CD4-positive, alpha-beta T cell (primary cell): ENCODE results near the gene COP1. TPM values are rescaled to one million over a fixed set of nuclear protein-coding genes. Genes with fewer than 3 reads are reported as not detected.

Experiments
- ATAC-seq: fragments of 200-7000 bp; cut with Tn5 transposase; one replicate; pipeline ENCODE4 v1.10.0; 2022; ENCODE audit warnings: mild to moderate bottlenecking; ENCODE audit not compliant: poor library complexity
- CTCF ChIA-PET: fragments of 350-600 bp; sonication (Branson Sonifier 250); formaldehyde crosslinking; loops from one replicate; lab custom pipeline; 2021; ENCODE audit warnings: antibody characterized with exemption, inconsistent platforms; lab: Charles Lee
- POLR2A ChIA-PET: fragments of 350-600 bp; sonication (Branson Sonifier 250); formaldehyde crosslinking; loops from one replicate; lab custom pipeline; 2021; ENCODE audit warnings: antibody characterized with exemption, inconsistent platforms; lab: Charles Lee
- DNase-seq, 14 experiments: peaks; one replicate each; pipeline ENCODE4 v3.0.0-alpha.2; 2013 to 2020; ENCODE audit warnings: mixed read lengths in 2 of 14
- H3K27ac ChIP-seq, 2 donors: one replicate each; pipeline versions ENCODE4 v1.5.1 to v1.7.0; 2013; ENCODE audit warnings: low read length in 2 of 2, low read depth in 1 of 2, mild to moderate bottlenecking in 1 of 2
- H3K27me3 ChIP-seq, 2 experiments: 1 replicate in 1 of 2; 2 replicates in 1 of 2; pipeline versions ENCODE4 v1.6.1 to v1.7.0; 2013; ENCODE audit warnings: low read length in 2 of 2, control low read depth in 1 of 2, mild to moderate bottlenecking in 1 of 2, moderate library complexity in 1 of 2; ENCODE audit not compliant: insufficient read depth in 2 of 2, control insufficient read depth in 1 of 2
- H3K36me3 ChIP-seq: one replicate; pipeline ENCODE4 v1.6.1; 2013; ENCODE audit warnings: low read length, control low read depth; ENCODE audit not compliant: insufficient read depth
- H3K4me1 ChIP-seq: one replicate; pipeline ENCODE4 v1.6.1; 2013; ENCODE audit warnings: low read length, control low read depth; ENCODE audit not compliant: insufficient read depth
- H3K4me3 ChIP-seq: one replicate; pipeline ENCODE4 v1.5.1; 2013; ENCODE audit warnings: mild to moderate bottlenecking, low read length, moderate library complexity
- H3K9me3 ChIP-seq, 2 experiments: 1 replicate in 1 of 2; 2 replicates in 1 of 2; pipeline versions ENCODE4 v1.6.1 to v1.7.0; 2013; ENCODE audit warnings: low read length in 2 of 2, mild to moderate bottlenecking in 2 of 2, control low read depth in 1 of 2, moderate library complexity in 1 of 2; ENCODE audit not compliant: control insufficient read depth in 1 of 2, insufficient read depth in 1 of 2
- H3K27ac Mint-ChIP-seq: one replicate; pipeline ENCODE4 v1.8.0; 2020; ENCODE audit warnings: mixed read lengths
- H3K27me3 Mint-ChIP-seq: one replicate; pipeline ENCODE4 v1.8.0; 2021; ENCODE audit warnings: mixed read lengths
- H3K36me3 Mint-ChIP-seq: one replicate; pipeline ENCODE4 v1.8.0; 2021; ENCODE audit warnings: low read depth, mixed read lengths
- H3K4me1 Mint-ChIP-seq: one replicate; pipeline ENCODE4 v1.8.0; 2021; ENCODE audit warnings: low read depth, mixed read lengths
- H3K4me3 Mint-ChIP-seq: one replicate; pipeline ENCODE4 v1.8.0; 2020; ENCODE audit warnings: mild to moderate bottlenecking, mixed read lengths
- H3K9me3 Mint-ChIP-seq: one replicate; pipeline ENCODE4 v1.8.0; 2020; ENCODE audit warnings: mixed read lengths
- CTCF ChIP-seq: fragments of 200-600 bp; IDR thresholded peaks from one replicate; pipeline ENCODE4 v1.8.0; 2022; ENCODE audit warnings: antibody characterized with exemption, mild to moderate bottlenecking
- intact Hi-C, 2 experiments: fragments of 100-400 bp; cut with DNase I in 1 of 2; cut with micrococcal nuclease in 1 of 2; formaldehyde crosslinking; loops; one replicate each; pipeline versions ENCODE4 v1.15.1 to v1.9.0; 2023 to 2025; cut with DNase I, micrococcal nuclease
- total RNA-seq, 174 experiments: library from RNA in 2 of 174; stranded (reverse) in 2 of 174; gene quantifications; one replicate each; pipeline ENCODE4 v1.2.3 and lab custom pipeline; 2021 to 2026

Gene COP1
- total RNA-seq, 2 experiments from 2014 or later: 38.6 to 42.2 TPM

- DNase-seq (no peak), ATAC-seq (no peak)
- peaks cover 0 to 4% of the 10 kb centered on the region in 2 experiments for H3K9me3 ChIP-seq
- POLR2A ChIA-PET: no interaction called here
- no peak overlapping the region for H3K4me3 ChIP-seq
- Mint-ChIP-seq H3K4me3 (no peak overlapping the region), H3K9me3 (no peaks in the 10 kb centered on the region), H3K27me3 (peaks cover 27% of the 10 kb centered on the region), H3K36me3 (no peaks in the 10 kb centered on the region), H3K4me1 (no peaks in the 10 kb centered on the region), H3K27ac (no peak overlapping the region)
- H3K4me1 ChIP-seq: no peaks in the 10 kb centered on the region
- intact Hi-C loops: no loop called here
- no peak for TF ChIP-seq CTCF
- H3K36me3 ChIP-seq: no peaks in the 10 kb centered on the region
- CTCF ChIA-PET: no interaction called here
- H3K27me3 ChIP-seq: peaks cover 3 to 6% of the 10 kb centered on the region in 2 experiments
- H3K27ac ChIP-seq: no peak overlapping the region
These were observed 13.1 kb upstream of the COP1 start for GRCh38 chr1:176220100-176220689.

- H3K36me3 Mint-ChIP-seq: no peaks in the 10 kb centered on the region
- Histone ChIP-seq H3K4me1 (no peaks in the 10 kb centered on the region), H3K27ac (no peak overlapping the region), H3K36me3 (no peaks in the 10 kb centered on the region), H3K4me3 (no peak overlapping the region), H3K27me3 (peaks cover 3 to 9% of the 10 kb centered on the region in 2 experiments), H3K9me3 (peaks cover 0 to 4% of the 10 kb centered on the region in 2 experiments)
- no peak overlapping the region for H3K27ac Mint-ChIP-seq
- H3K27me3 Mint-ChIP-seq: peaks cover 28% of the 10 kb centered on the region
- ChIA-PET POLR2A (interaction anchor here (0.8 to 1.3 kb wide), 2 partner anchors 10 to 31 kb away, joined by 3 read pairs; no protein-coding TSS in a partner anchor), CTCF (no interaction called here)
- no peaks in the 10 kb centered on the region for H3K9me3 Mint-ChIP-seq
- no peak for TF ChIP-seq CTCF
- no peak overlapping the region for H3K4me3 Mint-ChIP-seq
- no peak for ATAC-seq
- H3K4me1 Mint-ChIP-seq: no peaks in the 10 kb centered on the region
- DNase-seq: no peak
- intact Hi-C loops: no loop called here
These were observed 10.5 kb upstream of the COP1 start for GRCh38 chr1:176217461-176218099.

GRCh38 chr1:176216031-176216430, 8.9 kb upstream of the COP1 start:
- H3K9me3 Mint-ChIP-seq: no peaks in the 10 kb centered on the region
- peaks cover 3 to 9% of the 10 kb centered on the region in 2 experiments for H3K27me3 ChIP-seq
- POLR2A ChIA-PET: no interaction called here
- no peaks in the 10 kb centered on the region for H3K36me3 ChIP-seq
- DNase-seq: no peak
- no peak overlapping the region for H3K4me3 ChIP-seq
- H3K27ac Mint-ChIP-seq: no peak overlapping the region
- CTCF ChIA-PET: no interaction called here
- H3K4me1 ChIP-seq: no peaks in the 10 kb centered on the region
- ATAC-seq: no peak
- H3K27ac ChIP-seq: no peak overlapping the region
- intact Hi-C loops: no loop called here
- no peak overlapping the region for H3K4me3 Mint-ChIP-seq
- H3K4me1 Mint-ChIP-seq: no peaks in the 10 kb centered on the region
- H3K9me3 ChIP-seq: peaks cover 0 to 4% of the 10 kb centered on the region in 2 experiments
- H3K27me3 Mint-ChIP-seq: peaks cover 22% of the 10 kb centered on the region
- TF ChIP-seq CTCF: no peak
- H3K36me3 Mint-ChIP-seq: no peaks in the 10 kb centered on the region
